NCI-H1930 (cell line): ENCODE measurements around the gene PLA1A.

Source experiments
- DNase-seq, 2 experiments: peaks; one replicate each; lab custom pipeline; 2025; lab: John Stamatoyannopoulos, UW

The PLA1A gene

GRCh38 chr3:119636891-119637611 lies 39.4 kb downstream of the PLA1A start:
- no peak for DNase-seq

GRCh38 chr3:119637679-119638477 lies 40.2 kb downstream of the PLA1A start:
- no peak for DNase-seq

GRCh38 chr3:119639494-119640350 lies 42.0 kb downstream of the PLA1A start:
- no peak for DNase-seq

- no peak for DNase-seq
Measured at GRCh38 chr3:119641416-119641815, 43.7 kb downstream of the PLA1A start.

- DNase-seq = no peak
Measured at GRCh38 chr3:119642746-119643473, 45.2 kb downstream of the PLA1A start.

- no peak for DNase-seq
Measured at GRCh38 chr3:119643528-119643927, 45.8 kb downstream of the PLA1A start.

GRCh38 chr3:119644481-119644880 lies 46.8 kb downstream of the PLA1A start:
- no peak for DNase-seq

GRCh38 chr3:119645813-119646212 lies 48.1 kb downstream of the PLA1A start:
- no peak for DNase-seq

- DNase-seq = no peak
Measured at GRCh38 chr3:119647171-119647570, 49.5 kb downstream of the PLA1A start.

- DNase-seq = no peak
Measured at GRCh38 chr3:119647843-119648575, 50.3 kb downstream of the PLA1A start.

- no peak for DNase-seq
Measured at GRCh38 chr3:119649761-119650160, 52.1 kb downstream of the PLA1A start.

- no peak for DNase-seq
Measured at GRCh38 chr3:119652306-119653033, 54.8 kb downstream of the PLA1A start.

- no peak for DNase-seq
Measured at GRCh38 chr3:119653876-119654275, 56.2 kb downstream of the PLA1A start.

GRCh38 chr3:119657887-119658702 lies 60.4 kb downstream of the PLA1A start:
- DNase-seq = no peak

GRCh38 chr3:119658994-119659393 lies 61.3 kb downstream of the PLA1A start:
- DNase-seq = no peak

- no peak for DNase-seq
Measured at GRCh38 chr3:119659606-119660291, 62.1 kb downstream of the PLA1A start.

- DNase-seq = no peak
Measured at GRCh38 chr3:119660474-119661440, 63.1 kb downstream of the PLA1A start, which contains the start of gene POPDC2. TSS of gene POPDC2 (minus strand) at chr3:119660589. CDS start at chr3:119660423, 166 bp downstream.
